Kidney (tissue), 14 donors: ENCODE measurements around the gene SLC25A47. TPM values are rescaled to one million over a fixed set of nuclear protein-coding genes. Genes with fewer than 3 reads are reported as not detected.
A peak's percentile ranks its signal among the peaks of the same experiment; 100 is the strongest.

Experiments
- DNase-seq, 5 donors: peaks; one replicate each; pipeline ENCODE4 v3.0.0-alpha.2; 2013 to 2020
- FAIRE-seq: peaks from 2 replicates; lab custom pipeline; 2012; peaks lifted over from hg19 to GRCh38; lab: Jason Lieb, UNC
- H3K27ac ChIP-seq, 2 donors: one replicate each; pipeline ENCODE4 v1.7.0; 2013; ENCODE audit warnings: low read depth in 2 of 2, low read length in 2 of 2, inconsistent platforms in 1 of 2
- H3K27me3 ChIP-seq: one replicate; pipeline ENCODE4 v1.7.1; 2013; ENCODE audit warnings: low read length, inconsistent platforms; ENCODE audit not compliant: control insufficient read depth, insufficient read depth
- H3K36me3 ChIP-seq, 3 donors: one replicate each; pipeline versions ENCODE4 v1.7.0 to v1.7.1; 2013; ENCODE audit warnings: low read length in 3 of 3, control low read depth in 1 of 3, inconsistent platforms in 1 of 3; ENCODE audit not compliant: insufficient read depth in 3 of 3, control insufficient read depth in 2 of 3
- H3K4me1 ChIP-seq, 3 donors: one replicate each; pipeline versions ENCODE4 v1.7.0 to v1.7.1; 2013; ENCODE audit warnings: low read length in 3 of 3, inconsistent platforms in 1 of 3, low read depth in 1 of 3; ENCODE audit not compliant: control insufficient read depth in 2 of 3, insufficient read depth in 2 of 3
- H3K4me3 ChIP-seq, 3 donors: one replicate each; pipeline versions ENCODE4 v1.7.0 to v1.8.1; 2013; ENCODE audit warnings: low read length in 3 of 3, control low read depth in 1 of 3, inconsistent platforms in 1 of 3
- H3K9ac ChIP-seq, 3 donors: one replicate each; pipeline versions ENCODE4 v1.7.0 to v1.7.1; 2013; ENCODE audit warnings: low read length in 3 of 3, control low read depth in 1 of 3, inconsistent platforms in 1 of 3
- H3K9me3 ChIP-seq, 3 donors: one replicate each; pipeline versions ENCODE4 v1.7.0 to v1.7.1; 2013; ENCODE audit warnings: low read length in 3 of 3, control low read depth in 1 of 3, inconsistent platforms in 1 of 3; ENCODE audit not compliant: control insufficient read depth in 2 of 3, insufficient read depth in 1 of 3
- intact Hi-C: fragments of 100-400 bp; cut with DNase I; formaldehyde crosslinking; loops from one replicate; pipeline ENCODE4 v1.11.1; 2022
- polyA plus RNA-seq: library from polyadenylated mRNA; stranded (reverse); fragments of 350-450 nt; fragmentation: Illumina TruSeq; extraction: RNeasy Lipid Tissue Mini Kit (QIAGEN cat#74804); gene quantifications from one replicate; pipeline ENCODE4 v1.2.3, GENCODE V29; 2014; ENCODE audit warnings: low read depth, low replicate concordance; ENCODE audit not compliant: insufficient read depth
- total RNA-seq: library from RNA; stranded (reverse); fragmentation: NEBNext Ultra II Directional; extraction: Animal tissue kit (Norgen Biotek cat#: 25700); gene quantifications from one replicate; pipeline ENCODE4 v1.2.1, GENCODE V29; 2021
- TF ChIP-seq, protein P1 (sequence below): IDR thresholded peaks from 3 replicates; pipeline ENCODE4 v1.5.1; 2012; ENCODE audit warnings: mild to moderate bottlenecking, moderate library complexity, borderline replicate concordance; ENCODE audit not compliant: insufficient read depth; ENCODE audit errors: extremely low read depth
- donor health status: control.
- donor health status: control.
- donor health status: control.
- donor health status: control.
- donor health status: control.
- donor health status: DM: yes; HTN: yes; CAD: no.
- donor health status: Normal renal cell carcinoma (clear cell type).

The SLC25A47 gene
- total and polyA plus RNA-seq, 2 donors from 2014 or later = 1.0 TPM; not detected in 1

DNA sequence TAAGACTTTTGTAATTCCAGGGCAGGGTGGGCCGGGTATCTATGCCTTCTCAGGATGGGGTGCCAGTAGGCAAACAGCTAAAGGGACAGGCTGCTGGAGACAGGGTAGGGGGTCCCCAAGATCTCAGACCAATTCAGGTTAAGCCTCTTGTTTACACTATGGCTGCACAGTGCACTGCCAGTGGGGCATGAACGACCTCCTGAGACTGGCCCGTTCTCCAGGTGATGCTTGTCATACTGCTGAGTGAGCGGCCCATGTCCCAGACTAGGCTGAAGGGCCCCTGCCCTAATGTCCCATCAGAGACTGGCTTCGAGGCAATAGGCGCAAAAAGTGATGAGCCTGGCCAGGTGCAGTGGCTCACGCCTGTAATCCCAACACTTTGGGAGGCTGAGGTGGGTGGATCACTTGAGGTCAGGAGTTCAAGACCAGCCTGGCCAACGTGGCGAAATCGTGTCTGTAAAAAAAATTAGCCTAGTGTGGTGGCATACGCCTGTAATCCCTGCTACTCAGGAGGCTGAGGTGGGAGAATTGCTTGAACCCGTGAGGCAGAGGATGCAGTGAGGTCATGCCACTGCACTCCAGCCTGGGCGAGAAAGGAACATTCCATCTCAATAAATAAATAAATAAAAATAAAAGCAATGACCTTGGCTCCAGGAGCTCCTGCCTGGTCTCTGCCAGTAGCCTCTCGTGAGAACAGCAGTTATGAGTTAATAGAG, 29.5 kb upstream of the SLC25A47 start:
- peaks cover 0 to 31% (median 14%) of the 10 kb centered on the region in 3 donors for H3K4me1 ChIP-seq
- no peak for FAIRE-seq
- no peaks in the 10 kb centered on the region for H3K27me3 ChIP-seq
- intact Hi-C loops = no loop called here
- H3K36me3 ChIP-seq = peaks cover 0 to 9% (median 0%) of the 10 kb centered on the region in 3 donors
- H3K27ac ChIP-seq = peak overlapping the region; percentile 57 to 81
- TF ChIP-seq, protein P1, sequence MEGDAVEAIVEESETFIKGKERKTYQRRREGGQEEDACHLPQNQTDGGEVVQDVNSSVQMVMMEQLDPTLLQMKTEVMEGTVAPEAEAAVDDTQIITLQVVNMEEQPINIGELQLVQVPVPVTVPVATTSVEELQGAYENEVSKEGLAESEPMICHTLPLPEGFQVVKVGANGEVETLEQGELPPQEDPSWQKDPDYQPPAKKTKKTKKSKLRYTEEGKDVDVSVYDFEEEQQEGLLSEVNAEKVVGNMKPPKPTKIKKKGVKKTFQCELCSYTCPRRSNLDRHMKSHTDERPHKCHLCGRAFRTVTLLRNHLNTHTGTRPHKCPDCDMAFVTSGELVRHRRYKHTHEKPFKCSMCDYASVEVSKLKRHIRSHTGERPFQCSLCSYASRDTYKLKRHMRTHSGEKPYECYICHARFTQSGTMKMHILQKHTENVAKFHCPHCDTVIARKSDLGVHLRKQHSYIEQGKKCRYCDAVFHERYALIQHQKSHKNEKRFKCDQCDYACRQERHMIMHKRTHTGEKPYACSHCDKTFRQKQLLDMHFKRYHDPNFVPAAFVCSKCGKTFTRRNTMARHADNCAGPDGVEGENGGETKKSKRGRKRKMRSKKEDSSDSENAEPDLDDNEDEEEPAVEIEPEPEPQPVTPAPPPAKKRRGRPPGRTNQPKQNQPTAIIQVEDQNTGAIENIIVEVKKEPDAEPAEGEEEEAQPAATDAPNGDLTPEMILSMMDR = no peak
- no peaks in the 10 kb centered on the region for H3K9me3 ChIP-seq
- H3K9ac ChIP-seq = no peak overlapping the region
- DNase-seq = peak in 1 of 5 donors; percentile 39
- H3K4me3 ChIP-seq = no peak overlapping the region

DNA sequence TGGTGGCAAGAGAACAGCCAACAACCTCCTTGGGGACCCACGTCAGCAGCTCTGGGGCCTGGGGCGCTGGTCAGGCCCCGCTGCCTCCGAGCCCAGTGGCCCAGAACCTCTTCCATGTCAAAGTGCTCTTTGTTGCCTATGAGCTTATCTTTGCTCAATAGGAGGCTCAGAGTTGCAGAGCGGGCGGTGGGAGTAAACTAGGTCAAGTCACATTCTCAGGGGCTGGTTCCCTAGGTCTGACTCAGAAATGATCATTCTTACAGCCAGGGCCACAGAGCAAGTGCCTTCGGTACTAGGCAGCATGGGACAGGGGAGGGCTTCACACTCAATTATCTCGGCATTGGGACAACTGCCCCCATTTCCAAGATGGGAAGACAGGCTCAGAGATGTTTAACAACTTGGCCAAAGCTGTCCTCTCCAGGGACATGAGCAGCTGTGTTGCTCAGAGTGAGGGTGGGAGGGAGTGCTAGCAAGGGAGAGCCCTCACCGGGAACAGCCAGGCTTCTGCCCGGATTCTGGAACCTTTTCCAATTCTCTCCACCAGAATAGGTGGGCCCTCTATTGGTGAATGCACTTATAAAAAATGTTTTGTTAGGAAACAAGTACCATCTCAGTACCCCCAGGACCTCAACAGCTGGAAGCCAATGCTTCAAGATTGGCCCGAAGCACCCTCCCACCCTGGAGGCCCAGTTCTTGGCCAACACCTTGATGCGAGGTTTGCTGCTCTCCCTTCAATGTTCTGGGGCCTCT, 28.8 kb upstream of the SLC25A47 start:
- H3K9me3 ChIP-seq = no peaks in the 10 kb centered on the region
- intact Hi-C loops = no loop called here
- peaks cover 0 to 9% (median 0%) of the 10 kb centered on the region in 3 donors for H3K36me3 ChIP-seq
- H3K27me3 ChIP-seq = no peaks in the 10 kb centered on the region
- DNase-seq (peak; percentile 66 to 82 (median 74)), FAIRE-seq (no peak)
- no peak overlapping the region for H3K9ac ChIP-seq
- H3K27ac ChIP-seq = peak overlapping the region; percentile 68 to 75
- no peak overlapping the region for H3K4me3 ChIP-seq
- H3K4me1 ChIP-seq = peaks cover 0 to 36% (median 14%) of the 10 kb centered on the region in 3 donors
- TF ChIP-seq, protein P1 = peak; percentile 4

- intact Hi-C loops = no loop called here
- Histone ChIP-seq H3K9me3 (no peaks in the 10 kb centered on the region), H3K27ac (peak overlapping the region; percentile 68 to 75), H3K36me3 (peaks cover 0 to 9% (median 0%) of the 10 kb centered on the region in 3 donors), H3K4me3 (no peak overlapping the region), H3K4me1 (peaks cover 0 to 36% (median 14%) of the 10 kb centered on the region in 3 donors), H3K27me3 (no peaks in the 10 kb centered on the region), H3K9ac (no peak overlapping the region)
- TF ChIP-seq, protein P1 = no peak
- FAIRE-seq = no peak
- no peak for DNase-seq
These were observed 28.2 kb upstream of the SLC25A47 start for GRCh38 chr14:100294963-100295330.
